Neural cell (in vitro differentiated cells): ENCODE results near the gene CHN1. TPM values are rescaled to one million over a fixed set of nuclear protein-coding genes. Genes with fewer than 3 reads are reported as not detected.

Experiments used
- H2AFZ ChIP-seq: fragments of 200-600, 300-800 bp; sonication (generic), shearing (Covaris generic); 2 replicates; pipeline ENCODE4 v1.6.0; 2014; ENCODE audit warnings: low read depth, mild to moderate bottlenecking, antibody characterized with exemption, low read length, moderate library complexity
- H3F3A ChIP-seq: fragments of 200-600 bp; shearing (Covaris generic); 2 replicates; pipeline ENCODE4 v1.6.1; 2016; ENCODE audit warnings: mild to moderate bottlenecking, moderate library complexity, mixed read lengths, antibody characterized with exemption, low read length; ENCODE audit not compliant: insufficient read depth, poor library complexity, severe bottlenecking
- H3K27ac ChIP-seq: fragments of 200-600, 300-800 bp; sonication (generic), shearing (Covaris generic); 2 replicates; pipeline ENCODE4 v1.5.1; 2014; ENCODE audit warnings: mild to moderate bottlenecking, low read length, moderate library complexity
- H3K27me3 ChIP-seq: fragments of 300-800, 200-600 bp; sonication (generic), shearing (Covaris generic); 2 replicates; pipeline ENCODE4 v1.6.0; 2014; ENCODE audit warnings: mild to moderate bottlenecking, low read depth, low read length, moderate library complexity; ENCODE audit not compliant: insufficient read depth
- H3K36me3 ChIP-seq: fragments of 300-800, 200-600 bp; sonication (generic), shearing (Covaris generic); 2 replicates; pipeline ENCODE4 v1.5.1; 2014; ENCODE audit warnings: mild to moderate bottlenecking, antibody characterized with exemption, low read length, moderate library complexity; ENCODE audit not compliant: insufficient read depth
- H3K4me2 ChIP-seq: fragments of 300-800, 200-600 bp; sonication (generic), shearing (Covaris generic); 2 replicates; pipeline ENCODE4 v1.6.0; 2014; ENCODE audit warnings: mild to moderate bottlenecking, low read length
- H3K4me3 ChIP-seq: fragments of 300-800, 200-600 bp; sonication (generic), shearing (Covaris generic); 2 replicates; pipeline ENCODE4 v1.5.1; 2014; ENCODE audit warnings: mild to moderate bottlenecking, low read length, moderate library complexity
- H3K79me2 ChIP-seq: fragments of 200-600 bp; shearing (Covaris generic); replicated peaks from 2 replicates; pipeline ENCODE4 v1.6.0; 2014; ENCODE audit warnings: mild to moderate bottlenecking, low read length, moderate library complexity; ENCODE audit not compliant: insufficient read depth
- H3K9ac ChIP-seq: fragments of 300-800, 200-600 bp; sonication (generic), shearing (Covaris generic); 2 replicates; pipeline ENCODE4 v1.6.1; 2016; ENCODE audit warnings: mild to moderate bottlenecking, low read length, mixed read lengths
- H3K9me2 ChIP-seq: fragments of 200-600 bp; shearing (Covaris generic); 2 replicates; pipeline ENCODE4 v1.6.1; 2016; ENCODE audit warnings: mild to moderate bottlenecking, low read length, mixed read lengths; ENCODE audit not compliant: insufficient read depth
- H3K9me3 ChIP-seq: fragments of 200-600, 300-800 bp; sonication (generic), shearing (Covaris generic); 2 replicates; pipeline ENCODE4 v1.6.1; 2016; ENCODE audit warnings: mild to moderate bottlenecking, mixed run types, low read length, moderate library complexity, mixed read lengths
- H4K20me1 ChIP-seq: fragments of 200-600 bp; shearing (Covaris generic); 2 replicates; pipeline ENCODE4 v1.6.1; 2016; ENCODE audit warnings: mild to moderate bottlenecking, mixed run types; ENCODE audit not compliant: insufficient read depth
- CTCF ChIP-seq: fragments of 450-650 bp; IDR thresholded peaks from 2 replicates; pipeline ENCODE4 v1.5.1; 2014; ENCODE audit warnings: antibody characterized with exemption, mild to moderate bottlenecking, moderate library complexity; ENCODE audit not compliant: poor library complexity, severe bottlenecking
- EP300 ChIP-seq: fragments of 450-650 bp; conservative IDR thresholded peaks from 2 replicates; pipeline ENCODE4 v1.6.1; 2014; ENCODE audit warnings: antibody characterized with exemption, mild to moderate bottlenecking, moderate library complexity; ENCODE audit not compliant: poor library complexity, severe bottlenecking
- EZH2 ChIP-seq: fragments of 200-600, 300-800 bp; shearing (Covaris generic), sonication (generic); IDR thresholded peaks from 2 replicates; pipeline ENCODE4 v1.6.1; 2014; ENCODE audit warnings: antibody characterized with exemption, low read length, borderline replicate concordance, mild to moderate bottlenecking; ENCODE audit not compliant: insufficient read depth, poor library complexity, severe bottlenecking
- MXI1 ChIP-seq: fragments of 450-650 bp; conservative IDR thresholded peaks from 2 replicates; pipeline ENCODE4 v1.6.1; 2014; ENCODE audit warnings: antibody characterized with exemption, mild to moderate bottlenecking; ENCODE audit not compliant: poor library complexity, severe bottlenecking
- POLR2AphosphoS5 ChIP-seq: IDR thresholded peaks from 2 replicates; pipeline ENCODE4 v1.6.1; 2012
- RAD21 ChIP-seq: fragments of 450-650 bp; conservative IDR thresholded peaks from 2 replicates; pipeline ENCODE4 v1.6.1; 2014; ENCODE audit warnings: antibody characterized with exemption, mild to moderate bottlenecking, moderate library complexity
- REST ChIP-seq: IDR thresholded peaks from 2 replicates; pipeline ENCODE4 v1.6.1; 2012; ENCODE audit warnings: borderline replicate concordance
- SMC3 ChIP-seq: fragments of 450-650 bp; conservative IDR thresholded peaks from 2 replicates; pipeline ENCODE4 v1.6.1; 2014; ENCODE audit warnings: antibody characterized with exemption, mild to moderate bottlenecking, moderate library complexity; ENCODE audit not compliant: poor library complexity
- TAF1 ChIP-seq: IDR thresholded peaks from 2 replicates; pipeline ENCODE4 v1.6.1; 2012; ENCODE audit warnings: low read depth
- polyA plus RNA-seq: library from polyadenylated mRNA; depleted of rRNA; stranded (reverse); fragments of >200 nt; gene quantifications from 2 replicates; pipeline ENCODE4 v1.2.3, GENCODE V29; 2014

The CHN1 gene
- polyA plus RNA-seq, 1 donor from 2014 or later = 133 TPM

- Histone ChIP-seq H3K4me2 (no peak overlapping the region), H3K27me3 (no peaks in the 10 kb centered on the region), H3K27ac (no peak overlapping the region), H3K4me3 (no peak overlapping the region), H3F3A (no peaks in the 10 kb centered on the region), H3K9ac (no peak overlapping the region), H3K79me2 (no peaks in the 10 kb centered on the region), H2AFZ (no peak overlapping the region), H3K9me3 (no peaks in the 10 kb centered on the region), H4K20me1 (no peaks in the 10 kb centered on the region), H3K9me2 (no peaks in the 10 kb centered on the region), H3K36me3 (no peaks in the 10 kb centered on the region)
- TF ChIP-seq SMC3 = no peak
- TF ChIP-seq EZH2 = no peak
- no peak for TF ChIP-seq POLR2AphosphoS5
- no peak for TF ChIP-seq TAF1
- no peak for TF ChIP-seq CTCF
- TF ChIP-seq REST = no peak
- no peak for TF ChIP-seq RAD21
- TF ChIP-seq MXI1 = no peak
- TF ChIP-seq EP300 = no peak
These were observed 32.8 kb upstream of the CHN1 start for GRCh38 chr2:175037941-175038340.

- H3K36me3 ChIP-seq = no peaks in the 10 kb centered on the region
These were observed 31.4 kb upstream of the CHN1 start for GRCh38 chr2:175036582-175037018.

More at GRCh38 chr2:175036582-175037018, 31.4 kb upstream of the CHN1 start:
- H3K27ac ChIP-seq = no peak overlapping the region
- no peaks in the 10 kb centered on the region for H3K9me3 ChIP-seq
- TF ChIP-seq POLR2AphosphoS5 (no peak), CTCF (peak; percentile 58), SMC3 (peak; percentile 48), RAD21 (peak; percentile 37)
- no peaks in the 10 kb centered on the region for H3K79me2 ChIP-seq
- H4K20me1 ChIP-seq = no peaks in the 10 kb centered on the region
- no peaks in the 10 kb centered on the region for H3K9me2 ChIP-seq
- no peaks in the 10 kb centered on the region for H3K27me3 ChIP-seq
- H3K9ac ChIP-seq = no peak overlapping the region
- H3F3A ChIP-seq = no peaks in the 10 kb centered on the region
- no peak overlapping the region for H3K4me3 ChIP-seq
- no peak overlapping the region for H2AFZ ChIP-seq
- no peak overlapping the region for H3K4me2 ChIP-seq
